Lower leg skin (tissue), 4 donors: Measurements from ENCODE around the gene CDKAL1. TPM values are rescaled to one million over a fixed set of nuclear protein-coding genes. Genes with fewer than 3 reads are reported as not detected.

Experiments
- DNase-seq, 2 donors: peaks; one replicate each; pipeline ENCODE4 v3.0.0-alpha.2; 2019; ENCODE audit warnings: low spot score in 2 of 2
- H3K4me3 ChIP-seq: fragments of 200-600 bp; sonication (generic); 2 replicates; pipeline ENCODE4 v1.5.1; 2017; ENCODE audit warnings: mild to moderate bottlenecking, low read depth; ENCODE audit not compliant: poor library complexity, severe bottlenecking
- CTCF ChIP-seq, 3 donors: fragments of 450-650 bp; IDR thresholded peaks; one replicate each; pipeline ENCODE4 v1.5.1; 2016; ENCODE audit warnings: antibody characterized with exemption in 3 of 3, mild to moderate bottlenecking in 3 of 3, moderate library complexity in 2 of 3
- POLR2A ChIP-seq, 2 donors: fragments of 450-650 bp; IDR thresholded peaks; one replicate each; pipeline ENCODE4 v1.6.1; 2016 to 2017; ENCODE audit warnings: antibody characterized with exemption in 2 of 2, mild to moderate bottlenecking in 1 of 2, moderate library complexity in 1 of 2
- WGBS, 2 donors: methylation state at CpG; one replicate each; pipeline ENCODE4 v1.1.5; 2018; 5-methylcytosine and 5-hydroxymethylcytosine counted together
- intact Hi-C: fragments of 100-400 bp; cut with DNase I; formaldehyde crosslinking; loops from one replicate; pipeline ENCODE4 v1.15.0; 2023; ENCODE audit warnings: low total_unique reads
- total RNA-seq, 4 donors: library from RNA; depleted of rRNA; stranded (reverse); fragments of >200 nt; gene quantifications; one replicate each; pipeline ENCODE4 v1.1.0, GENCODE V29; 2016

The CDKAL1 gene
- total RNA-seq, 4 donors from 2014 or later: 10.3 to 18.0 (median 11.6) TPM

- 81 to 91% methylated on average over 2 of the region's 2 CpGs for WGBS, 2 donors
Observed at GRCh38 chr6:20837189-20837588, 302.9 kb downstream of the CDKAL1 start.

DNA sequence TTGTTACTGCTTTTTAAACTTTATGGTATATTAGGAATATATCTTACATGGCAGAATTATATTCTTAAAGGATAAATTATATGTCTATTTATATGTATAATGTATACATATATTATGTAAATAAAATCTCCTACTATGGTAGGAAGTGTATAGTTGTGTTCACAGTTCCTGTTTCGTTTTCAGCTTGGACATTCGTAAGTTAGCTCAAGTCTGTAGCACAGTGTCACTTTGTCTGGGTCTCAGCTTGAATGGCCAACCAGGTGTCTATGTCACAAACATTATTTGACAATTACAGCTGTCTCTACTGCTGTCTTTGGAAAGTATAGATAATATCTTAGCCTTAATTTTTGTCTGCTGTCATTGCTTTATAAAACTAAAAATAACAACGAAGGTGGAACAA, 303.9 kb downstream of the CDKAL1 start:
- no peak overlapping the region for H3K4me3 ChIP-seq
- TF ChIP-seq CTCF (IDR thresholded peaks at IDR 0.05): no peak
- no peak for TF ChIP-seq POLR2A (IDR thresholded peaks at IDR 0.05)
- DNase-seq: no peak
- intact Hi-C loops: no loop called here
- 90 to 92% methylated on average over 3 of the region's 3 CpGs for WGBS, 2 donors

More at GRCh38 chr6:20837189-20837588, 302.9 kb downstream of the CDKAL1 start:
- TF ChIP-seq POLR2A (IDR thresholded peaks at IDR 0.05) (no peak), CTCF (IDR thresholded peaks at IDR 0.05) (no peak)
- intact Hi-C loops: no loop called here
- H3K4me3 ChIP-seq: no peak overlapping the region
- no peak for DNase-seq

DNA sequence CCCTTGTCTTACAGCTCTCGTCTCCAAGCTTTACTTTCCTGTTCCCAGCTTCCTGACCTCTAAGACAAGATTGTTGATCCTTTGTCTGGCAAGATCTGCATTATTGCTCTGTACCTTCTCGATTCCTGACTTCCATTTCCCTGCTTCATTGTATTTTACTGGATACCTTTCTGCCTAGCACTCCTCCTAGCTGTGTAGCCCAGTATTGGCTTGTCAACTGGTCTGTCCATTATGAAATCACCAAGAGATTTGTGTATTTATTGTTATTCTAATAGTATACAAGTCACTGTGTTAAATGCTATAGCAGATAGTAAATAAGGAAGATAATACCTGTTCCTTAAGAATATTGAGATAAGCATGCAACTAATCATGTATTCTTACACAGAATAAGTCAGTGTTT, 305.4 kb downstream of the CDKAL1 start:
- 94 to 98% methylated on average over 2 of the region's 2 CpGs for WGBS, 2 donors
- H3K4me3 ChIP-seq: no peak overlapping the region
- intact Hi-C loops: no loop called here
- DNase-seq: no peak
- TF ChIP-seq POLR2A (IDR thresholded peaks at IDR 0.05) (no peak), CTCF (IDR thresholded peaks at IDR 0.05) (no peak)

DNA sequence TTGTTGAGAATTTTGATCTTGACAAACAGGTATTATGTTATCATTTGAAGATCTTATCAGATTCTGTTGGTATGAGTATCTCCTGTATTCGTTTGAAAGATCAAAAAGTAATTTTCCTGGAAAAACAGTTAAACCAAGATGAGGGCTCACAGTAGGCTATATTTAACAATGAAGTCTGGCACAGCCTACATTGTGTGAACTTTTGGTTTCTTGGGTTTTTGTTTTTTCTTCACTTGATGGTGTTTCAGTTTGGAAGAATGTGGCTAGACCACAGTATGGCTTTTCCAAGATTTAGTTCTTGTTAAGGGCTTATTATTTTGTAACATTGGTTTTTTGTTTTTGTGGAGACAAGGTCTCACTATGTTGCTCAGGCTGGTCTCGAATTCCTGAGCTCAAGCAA, 306.4 kb downstream of the CDKAL1 start:
- DNase-seq: no peak
- TF ChIP-seq CTCF (IDR thresholded peaks at IDR 0.05): no peak
- H3K4me3 ChIP-seq: no peak overlapping the region
- intact Hi-C loops: no loop called here
- WGBS, 2 donors: 66 to 75% methylated on average over 2 of the region's 2 CpGs

- H3K4me3 ChIP-seq: no peak overlapping the region
- intact Hi-C loops: no loop called here
- DNase-seq: no peak
- TF ChIP-seq CTCF (IDR thresholded peaks at IDR 0.05) (no peak), POLR2A (IDR thresholded peaks at IDR 0.05) (no peak)
Observed at GRCh38 chr6:20841806-20842205, 307.5 kb downstream of the CDKAL1 start.

DNA sequence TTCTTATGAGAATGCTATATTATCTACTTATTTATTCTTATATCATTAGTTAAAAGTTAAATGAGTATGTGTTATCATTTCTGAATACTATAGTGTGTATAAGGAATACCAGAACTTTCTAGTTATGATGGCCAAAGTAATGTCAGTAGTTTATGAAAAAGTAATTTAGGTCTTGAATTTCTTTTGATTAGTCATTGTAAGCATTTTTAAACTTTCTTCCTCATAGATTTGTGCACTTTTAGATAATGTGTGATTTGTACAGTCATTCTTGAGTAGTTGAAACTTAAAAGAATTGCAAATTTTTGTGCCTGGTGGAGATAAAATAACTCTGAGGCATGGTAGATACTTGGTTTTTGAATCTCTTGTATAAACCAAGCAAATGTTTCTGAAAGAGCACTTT, 311.3 kb downstream of the CDKAL1 start:
- H3K4me3 ChIP-seq: no peak overlapping the region
- intact Hi-C loops: no loop called here
- TF ChIP-seq CTCF (IDR thresholded peaks at IDR 0.05) (no peak), POLR2A (IDR thresholded peaks at IDR 0.05) (no peak)
- DNase-seq: no peak
